ACHN (cell line): ENCODE measurements around the gene CCR9.
"Not testable (repeated sequence)": the region's sequence is repeated elsewhere in the genome, so short reads cannot be mapped to it uniquely, and the experiment has no call there.

Experiments
- DNase-seq: peaks from one replicate; pipeline ENCODE4 v3.0.0-alpha.2; 2015
- in situ Hi-C: cut with HindIII; loops from 2 replicates; pipeline ENCODE4 v1.10.0; 2017; ENCODE audit warnings: low sequenced_read_pairs, low pct_ligation_motif_present, low pct_unique_long_range_greater_than_20kb

CCR9 gene

GRCh38 chr3:45885979-45886705, at the start of gene CCR9:
Gene CCR9, plus strand, starts transcription at chr3:45886543. Its CDS starts 8,391 bp downstream, at chr3:45894934.
- in situ Hi-C loops, result no loop called here
- DNase-seq, result no peak

GRCh38 chr3:45838466-45838865, 47.9 kb upstream of the CCR9 start:
- DNase-seq, result no peak
- in situ Hi-C loops, result no loop called here

GRCh38 chr3:45841420-45841756, 45.0 kb upstream of the CCR9 start:
- in situ Hi-C loops, result no loop called here
- peak; percentile 35 for DNase-seq

- DNase-seq, result peak; percentile 94
- in situ Hi-C loops, result no loop called here
Observed at GRCh38 chr3:45841757-45842491, 44.4 kb upstream of the CCR9 start, which contains the start of gene LZTFL1. Gene LZTFL1, minus strand, starts transcription at chr3:45842119. Its CDS starts 128 bp downstream, at chr3:45841991.

GRCh38 chr3:45842851-45843625, 43.3 kb upstream of the CCR9 start:
- in situ Hi-C loops, result no loop called here
- DNase-seq, result no peak

GRCh38 chr3:45844616-45845015, 41.7 kb upstream of the CCR9 start:
- in situ Hi-C loops, result no loop called here
- DNase-seq, result no peak

- in situ Hi-C loops, result no loop called here
- DNase-seq, result no peak
Observed at GRCh38 chr3:45848392-45848791, 38.0 kb upstream of the CCR9 start.

- no peak for DNase-seq
- in situ Hi-C loops, result no loop called here
Observed at GRCh38 chr3:45852828-45853227, 33.5 kb upstream of the CCR9 start.

GRCh38 chr3:45856323-45856722, 30.0 kb upstream of the CCR9 start:
- in situ Hi-C loops, DNase-seq: not testable (repeated sequence)

GRCh38 chr3:45857024-45857423, 29.3 kb upstream of the CCR9 start:
- in situ Hi-C loops, DNase-seq: not testable (repeated sequence)

- in situ Hi-C loops, result no loop called here
- no peak for DNase-seq
Observed at GRCh38 chr3:45858809-45859543, 27.4 kb upstream of the CCR9 start.

GRCh38 chr3:45860481-45860880, 25.9 kb upstream of the CCR9 start:
- in situ Hi-C loops, result no loop called here
- no peak for DNase-seq

GRCh38 chr3:45861043-45861719, 25.2 kb upstream of the CCR9 start:
- DNase-seq, result no peak
- in situ Hi-C loops, result no loop called here

GRCh38 chr3:45864760-45865519, 21.4 kb upstream of the CCR9 start:
- in situ Hi-C loops, result no loop called here
- DNase-seq, result no peak

GRCh38 chr3:45865563-45865962, 20.8 kb upstream of the CCR9 start:
- in situ Hi-C loops, result no loop called here
- no peak for DNase-seq

GRCh38 chr3:45868213-45868612, 18.1 kb upstream of the CCR9 start:
- in situ Hi-C loops, result no loop called here
- no peak for DNase-seq

- no peak for DNase-seq
- in situ Hi-C loops, result no loop called here
Observed at GRCh38 chr3:45868650-45869049, 17.7 kb upstream of the CCR9 start.

- in situ Hi-C loops, result no loop called here
- DNase-seq, result no peak
Observed at GRCh38 chr3:45869638-45870037, 16.7 kb upstream of the CCR9 start.
